NCI-H2029 treated with DMSO at 0.1 percent for 48 hours (cell line): Measurements from ENCODE around the gene NOC3L.
"Not testable (repeated sequence)": the region's sequence is repeated elsewhere in the genome, so short reads cannot be mapped to it uniquely, and the experiment has no call there.

Source experiments
- DNase-seq: peaks from one replicate; lab custom pipeline; 2025; lab: John Stamatoyannopoulos, UW

The NOC3L gene

GRCh38 chr10:94362360-94363250 lies at the start of gene NOC3L:
Gene NOC3L, minus strand, starts transcription at chr10:94362939. Its CDS starts 101 bp downstream, at chr10:94362838.
- DNase-seq: peak; percentile 21

GRCh38 chr10:94412449-94412848 lies 49.7 kb upstream of the NOC3L start:
- DNase-seq: no peak

- no peak for DNase-seq
These were observed 48.6 kb upstream of the NOC3L start for GRCh38 chr10:94411304-94411703.

GRCh38 chr10:94409021-94409657 lies 46.4 kb upstream of the NOC3L start:
- DNase-seq: no peak

GRCh38 chr10:94407668-94408067 lies 44.9 kb upstream of the NOC3L start:
- DNase-seq: no peak

- DNase-seq: no peak
These were observed 42.7 kb upstream of the NOC3L start for GRCh38 chr10:94405406-94405805.

- peak; percentile 14 for DNase-seq
These were observed 40.9 kb upstream of the NOC3L start for GRCh38 chr10:94403380-94404213.

GRCh38 chr10:94402843-94403379 lies 40.2 kb upstream of the NOC3L start:
- no peak for DNase-seq

- peak; percentile 73 for DNase-seq
These were observed 39.6 kb upstream of the NOC3L start, which contains the start of gene TBC1D12 for GRCh38 chr10:94402204-94402842. Gene TBC1D12, plus strand, starts transcription at chr10:94402541. Its CDS starts 73 bp downstream, at chr10:94402614.

- DNase-seq: no peak
These were observed 36.0 kb upstream of the NOC3L start for GRCh38 chr10:94398762-94399161.

GRCh38 chr10:94397549-94398370 lies 35.0 kb upstream of the NOC3L start:
- no peak for DNase-seq

- DNase-seq: not testable (repeated sequence)
These were observed 29.4 kb upstream of the NOC3L start for GRCh38 chr10:94392117-94392516.

GRCh38 chr10:94385733-94386132 lies 23.0 kb upstream of the NOC3L start:
- not testable (repeated sequence) for DNase-seq

GRCh38 chr10:94383530-94383929 lies 20.8 kb upstream of the NOC3L start:
- no peak for DNase-seq

GRCh38 chr10:94376865-94377264 lies 14.1 kb upstream of the NOC3L start:
- peak; percentile 20 for DNase-seq

- DNase-seq: no peak
These were observed 12.6 kb upstream of the NOC3L start for GRCh38 chr10:94375374-94375773.

- DNase-seq: no peak
These were observed 7.8 kb upstream of the NOC3L start for GRCh38 chr10:94370501-94370900.

- no peak for DNase-seq
These were observed 3.6 kb upstream of the NOC3L start for GRCh38 chr10:94366382-94366781.

GRCh38 chr10:94364482-94364881 lies 1.7 kb upstream of the NOC3L start:
- no peak for DNase-seq

GRCh38 chr10:94363251-94363565 lies 469 bp upstream of the NOC3L start:
- DNase-seq: no peak
